Tracheal epithelial cell (primary cell): ENCODE data around the gene MTO1. TPM values are rescaled to one million over a fixed set of nuclear protein-coding genes. Genes with fewer than 3 reads are reported as not detected.

Source experiments
- total RNA-seq: library from RNA; depleted of rRNA; stranded (reverse); fragments of >200 nt; gene quantifications from 2 replicates; pipeline ENCODE4 v1.2.1, GENCODE V29; 2014

Gene MTO1
- total RNA-seq: 25.5 and 45.0 TPM in 2 replicates

GRCh38 chr6:73461537-73462350, at the start of gene MTO1:
MTO1 (plus strand) TSS chr6:73461737; CDS start chr6:73461855, 118 bp downstream.

GRCh38 chr6:73452107-73452461, 9.5 kb upstream of the MTO1 start, which contains the start of gene CGAS:
CGAS (minus strand) TSS chr6:73452297; CDS start chr6:73452181, 116 bp downstream.

GRCh38 chr6:73520688-73521350, 59.3 kb downstream of the MTO1 start, which contains the start of gene EEF1A1:
EEF1A1 (minus strand) TSS chr6:73521032; CDS start chr6:73520026, 1,006 bp downstream.

Other genes starting within 250 kb of the MTO1 start
- gene KHDC1L, start 236.2 kb upstream of the MTO1 start, total RNA-seq: not detected in 2 replicates
- gene KHDC1, start 198.5 kb upstream of the MTO1 start, total RNA-seq: 0.24 and 1.5 TPM in 2 replicates
- not detected in 2 replicates for gene DPPA5, start 107.5 kb upstream of the MTO1 start, total RNA-seq
- gene KHDC3L, start 99.1 kb upstream of the MTO1 start, total RNA-seq: not detected in 2 replicates
- not detected in 2 replicates for gene OOEP, start 91.8 kb upstream of the MTO1 start, total RNA-seq
- 0.43 and 0.48 TPM in 2 replicates for gene DDX43, start 66.9 kb upstream of the MTO1 start, total RNA-seq
- 7.2 and 9.2 TPM in 2 replicates for gene CGAS, start 9.4 kb upstream of the MTO1 start, total RNA-seq
- gene EEF1A1, start 59.3 kb downstream of the MTO1 start, total RNA-seq: 36,570 and 47,739 TPM in 2 replicates
- gene SLC17A5, start 192.3 kb downstream of the MTO1 start, total RNA-seq: 11.5 and 20.5 TPM in 2 replicates
- gene CD109, start 234.5 kb downstream of the MTO1 start, total RNA-seq: 48.9 and 95.9 TPM in 2 replicates